Measurements from ENCODE around the gene RNF26. TPM values are rescaled to one million over a fixed set of nuclear protein-coding genes. Genes with fewer than 3 reads are reported as not detected.
A peak's percentile ranks its signal among the peaks of the same experiment; 100 is the strongest.

RNF26 gene
- total RNA-seq, 2 donors from 2014 or later = 5.7 to 9.2 TPM

DNA sequence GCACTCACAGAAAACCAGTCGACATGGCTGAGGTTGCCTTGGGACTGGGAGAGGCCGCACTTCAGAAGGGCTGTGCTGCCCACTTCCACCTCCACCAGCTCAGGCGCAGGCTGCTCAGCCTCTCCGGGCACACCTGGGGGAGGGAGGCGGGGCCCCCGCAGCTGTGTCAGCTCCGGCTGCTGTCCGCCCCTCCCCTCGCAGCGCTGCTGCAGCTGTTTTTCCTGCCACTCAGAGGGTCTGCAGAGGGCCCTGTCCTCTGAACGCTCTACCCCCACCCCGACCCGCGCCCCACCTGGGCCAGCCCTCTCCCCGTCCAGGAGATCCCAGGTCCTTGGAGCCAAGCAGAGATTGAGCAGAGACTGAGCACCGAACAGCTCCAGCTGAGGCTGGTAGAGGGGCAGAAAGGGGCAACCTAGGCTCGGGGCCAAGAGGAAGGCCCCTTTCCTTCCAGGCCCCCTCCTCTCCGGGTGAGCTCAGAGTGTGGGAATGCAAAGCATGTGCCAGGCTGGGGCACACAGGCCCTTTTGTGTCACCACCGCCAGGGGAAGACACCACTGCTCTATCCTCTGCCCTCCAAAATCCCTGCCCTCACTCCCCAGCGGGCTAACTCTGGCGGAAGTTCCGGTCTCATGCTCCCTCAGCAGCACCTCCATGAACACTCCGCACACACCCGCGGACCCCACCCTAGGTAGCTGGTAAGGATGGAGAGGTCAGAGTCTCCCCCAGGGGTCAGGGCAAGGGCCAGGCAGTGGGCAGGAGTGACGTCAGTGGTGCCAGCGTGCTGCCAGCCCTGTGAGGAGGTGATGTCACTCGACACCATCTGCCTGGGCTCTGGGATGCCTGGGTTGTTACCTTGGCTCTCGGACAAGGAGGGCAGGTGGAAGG is 19.0 kb upstream of the RNF26 start:
- H3K36me3 ChIP-seq (replicated peaks in 1 of 2; ENCODE audit: insufficient read depth in 1 of 2, low read depth in 2 of 2) = no peaks in the 10 kb centered on the region
- TF ChIP-seq, protein P1, sequence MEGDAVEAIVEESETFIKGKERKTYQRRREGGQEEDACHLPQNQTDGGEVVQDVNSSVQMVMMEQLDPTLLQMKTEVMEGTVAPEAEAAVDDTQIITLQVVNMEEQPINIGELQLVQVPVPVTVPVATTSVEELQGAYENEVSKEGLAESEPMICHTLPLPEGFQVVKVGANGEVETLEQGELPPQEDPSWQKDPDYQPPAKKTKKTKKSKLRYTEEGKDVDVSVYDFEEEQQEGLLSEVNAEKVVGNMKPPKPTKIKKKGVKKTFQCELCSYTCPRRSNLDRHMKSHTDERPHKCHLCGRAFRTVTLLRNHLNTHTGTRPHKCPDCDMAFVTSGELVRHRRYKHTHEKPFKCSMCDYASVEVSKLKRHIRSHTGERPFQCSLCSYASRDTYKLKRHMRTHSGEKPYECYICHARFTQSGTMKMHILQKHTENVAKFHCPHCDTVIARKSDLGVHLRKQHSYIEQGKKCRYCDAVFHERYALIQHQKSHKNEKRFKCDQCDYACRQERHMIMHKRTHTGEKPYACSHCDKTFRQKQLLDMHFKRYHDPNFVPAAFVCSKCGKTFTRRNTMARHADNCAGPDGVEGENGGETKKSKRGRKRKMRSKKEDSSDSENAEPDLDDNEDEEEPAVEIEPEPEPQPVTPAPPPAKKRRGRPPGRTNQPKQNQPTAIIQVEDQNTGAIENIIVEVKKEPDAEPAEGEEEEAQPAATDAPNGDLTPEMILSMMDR (IDR thresholded peaks at IDR 0.05) = peak in 4 of 7 experiments; percentile 43 to 50 (median 46)
- TF ChIP-seq POLR2A (IDR thresholded peaks at IDR 0.05) = peak; percentile 44 to 74 (median 64)
- intact Hi-C loops (cut with DNase I) = no loop called here
- H3K4me1 ChIP-seq = peaks cover 38% of the 10 kb centered on the region
- DNase-seq (peak; percentile 56 to 77 (median 61)), ATAC-seq (peak; percentile 71)
- WGBS, 2 donors = 4 to 10% methylated on average over 9 to 29 of the region's 29 CpGs
- H3K27ac ChIP-seq = peak overlapping the region; percentile 74 to 80 (median 78)
- no peaks in the 10 kb centered on the region for H3K9me3 ChIP-seq
- peaks cover 0 to 7% of the 10 kb centered on the region in 2 donors for H3K27me3 ChIP-seq
- H3K4me3 ChIP-seq = no peak overlapping the region

DNA sequence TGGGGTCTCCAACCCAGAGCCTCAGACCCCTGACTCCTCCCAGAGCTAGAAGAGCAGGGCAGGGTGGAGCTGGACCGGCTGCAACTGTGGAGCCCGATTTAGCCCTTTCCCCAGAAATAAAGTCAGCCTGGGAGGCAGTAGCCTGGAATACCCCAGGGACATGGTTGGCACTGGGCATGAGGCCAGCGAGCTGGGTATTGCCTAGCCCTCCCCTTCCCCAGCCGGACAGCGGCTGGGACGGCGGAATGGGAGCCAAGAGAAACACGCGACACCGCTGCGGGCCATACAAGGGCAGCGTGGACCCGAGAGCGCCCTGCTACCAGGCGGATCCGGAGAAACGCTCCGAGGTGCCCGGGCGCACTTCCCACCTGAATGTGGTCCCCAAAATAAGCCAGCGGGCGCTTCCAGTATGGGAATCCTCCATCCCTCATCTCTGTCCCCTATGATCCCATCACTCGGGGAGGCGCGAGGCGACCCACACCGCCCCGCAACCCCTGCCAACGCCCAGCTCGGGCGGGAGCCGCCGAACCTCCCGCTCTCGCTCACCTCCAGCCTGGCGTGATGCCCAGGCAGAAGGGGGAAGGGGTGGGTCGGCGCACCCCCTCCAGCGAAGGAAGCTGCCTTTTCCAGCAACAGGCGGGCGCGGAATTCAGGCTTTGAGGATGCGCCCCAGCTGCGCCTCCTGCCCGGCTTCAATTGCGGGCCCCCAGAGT is 18.2 kb upstream of the RNF26 start:
- Histone ChIP-seq H3K27me3 (peaks cover 0 to 7% of the 10 kb centered on the region in 2 donors), H3K4me3 (no peak overlapping the region), H3K9me3 (no peaks in the 10 kb centered on the region), H3K4me1 (peaks cover 45% of the 10 kb centered on the region), H3K27ac (peak overlapping the region; percentile 74 to 80 (median 78)), H3K36me3 (replicated peaks in 1 of 2; ENCODE audit: insufficient read depth in 1 of 2, low read depth in 2 of 2) (no peaks in the 10 kb centered on the region)
- TF ChIP-seq, protein P1 (IDR thresholded peaks at IDR 0.05) = no peak
- TF ChIP-seq POLR2A (IDR thresholded peaks at IDR 0.05) = no peak
- peak; percentile 25 for ATAC-seq
- intact Hi-C loops (cut with DNase I) = no loop called here
- peak; percentile 53 to 69 (median 62) for DNase-seq
- 2% methylated on average over 45 of the region's 46 CpGs; no CpG with 5 or more reads in 1 of the 2 donors for WGBS, 2 donors

DNA sequence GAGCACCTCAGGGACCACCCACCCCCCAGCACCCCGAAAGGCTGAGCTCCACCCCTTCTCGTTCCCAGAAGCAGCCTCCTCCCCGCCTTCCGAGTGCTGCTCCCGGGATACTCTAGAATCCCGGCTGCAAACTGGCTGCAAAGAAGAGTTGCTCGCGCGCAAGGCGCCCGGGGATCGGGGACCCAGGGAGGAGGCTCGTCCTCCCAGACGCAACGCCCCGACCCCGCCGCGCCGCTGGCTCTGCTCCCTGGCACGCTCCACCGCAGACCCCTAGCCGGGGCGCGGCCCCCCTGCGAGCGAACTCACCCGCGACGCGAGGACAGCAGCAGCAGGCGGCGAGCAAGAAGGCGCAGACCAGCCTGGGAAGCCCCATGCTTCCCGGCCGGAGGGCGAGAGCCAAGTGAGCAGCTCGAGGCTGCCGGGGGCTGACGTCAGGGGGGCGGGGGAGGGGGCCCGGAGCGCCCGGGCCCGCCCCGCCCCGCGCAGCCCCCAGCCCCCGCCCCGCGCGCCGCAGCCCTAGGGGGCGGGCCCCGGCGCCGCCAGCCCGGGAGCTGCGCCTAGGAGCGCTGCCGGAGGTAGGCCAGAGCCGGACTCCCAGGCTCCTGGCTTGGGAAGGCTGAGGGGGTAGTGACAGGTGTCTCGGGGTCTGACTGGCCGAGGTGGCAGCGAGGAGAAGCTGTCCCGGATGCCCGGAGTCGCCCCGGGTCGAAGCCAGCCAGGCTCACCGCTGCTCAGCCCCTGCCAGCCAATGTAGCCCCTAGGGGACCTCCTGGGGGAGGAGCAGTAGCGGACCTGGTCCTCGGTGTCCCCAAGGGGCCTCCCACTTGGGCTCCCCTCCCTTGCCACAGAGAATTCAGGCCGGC is 17.4 kb upstream of the RNF26 start, which contains the start of gene MCAM:
Gene MCAM, minus strand, starts transcription at position 402 of the 863 bp plus-strand sequence. Its CDS starts 29 bp downstream, at position 373.
- Histone ChIP-seq H3K4me3 (peak within 1 kb of the TSS in 1 of 2 donors; percentile 41), H3K36me3 (replicated peaks in 1 of 2; ENCODE audit: insufficient read depth in 1 of 2, low read depth in 2 of 2) (no peaks in the 10 kb centered on the region), H3K27me3 (peaks cover 0 to 7% of the 10 kb centered on the region in 2 donors), H3K4me1 (peaks cover 53% of the 10 kb centered on the region), H3K27ac (peak within 1 kb of the TSS; percentile 74 to 80 (median 78)), H3K9me3 (no peaks in the 10 kb centered on the region)
- peak; percentile 23 for ATAC-seq
- intact Hi-C loops (cut with DNase I) = no loop called here
- whole genome bisulfite sequencing, 2 donors = 5% methylated on average over 58 of the region's 74 CpGs; no CpG with 5 or more reads in 1 of the 2 donors
- TF ChIP-seq, protein P1 (IDR thresholded peaks at IDR 0.05) = no peak
- peak; percentile 40 to 60 (median 50) for TF ChIP-seq POLR2A (IDR thresholded peaks at IDR 0.05)
- DNase-seq = peak in 3 of 4 donors; percentile 11 to 44 (median 41)

DNA sequence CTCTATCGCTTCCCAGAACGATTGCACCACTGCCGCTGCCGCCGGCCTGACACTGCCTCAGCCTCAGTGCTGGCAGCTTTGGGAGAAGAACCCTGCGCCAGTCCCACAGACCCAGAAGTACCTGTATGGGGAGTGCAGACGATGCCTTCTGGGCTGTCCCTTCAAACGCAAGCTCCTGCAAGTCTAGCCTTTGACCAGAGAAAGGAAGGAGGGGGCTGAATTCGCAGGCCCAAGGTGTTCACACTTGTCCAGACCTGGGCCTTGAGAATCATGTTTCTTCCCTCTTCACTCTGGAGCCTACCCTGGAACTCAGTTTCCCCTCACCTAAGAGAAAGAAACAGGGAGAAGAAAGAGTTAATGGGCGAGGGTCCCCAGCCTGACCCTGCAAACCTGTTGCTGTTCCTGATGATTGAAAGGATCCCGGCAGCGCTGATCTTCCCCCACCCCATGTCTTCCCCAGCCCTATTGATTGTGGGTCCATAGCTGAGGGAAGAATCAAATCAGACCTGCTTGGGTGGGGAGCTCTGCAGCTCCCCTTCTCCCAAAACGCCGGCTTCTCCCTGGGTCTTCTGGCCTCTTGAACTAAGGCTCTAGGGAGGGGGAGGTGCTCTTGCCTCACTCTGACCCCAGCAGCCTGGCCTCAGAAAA is 16.6 kb upstream of the RNF26 start:
- 71 to 74% methylated on average over 8 to 14 of the region's 14 CpGs for WGBS, 2 donors
- Histone ChIP-seq H3K27me3 (peaks cover 0 to 7% of the 10 kb centered on the region in 2 donors), H3K4me1 (peaks cover 55% of the 10 kb centered on the region), H3K4me3 (no peak overlapping the region), H3K27ac (peak overlapping the region in 2 of 4 donors; percentile 41 to 74), H3K36me3 (replicated peaks in 1 of 2; ENCODE audit: insufficient read depth in 1 of 2, low read depth in 2 of 2) (no peaks in the 10 kb centered on the region), H3K9me3 (no peaks in the 10 kb centered on the region)
- ATAC-seq = no peak
- intact Hi-C loops (cut with DNase I) = no loop called here
- TF ChIP-seq POLR2A (IDR thresholded peaks at IDR 0.05) = no peak
- TF ChIP-seq, protein P1 (IDR thresholded peaks at IDR 0.05) = no peak
- DNase-seq = no peak
